HG02970 (cell line): ENCODE results near the gene NIN.
"Not testable (repeated sequence)": the region's sequence is repeated elsewhere in the genome, so short reads cannot be mapped to it uniquely, and the experiment has no call there.

ENCODE experiments used
- ATAC-seq: cut with Tn5 transposase; IDR thresholded peaks from one replicate; pipeline ENCODE4 v1.9.1; 2021; ENCODE audit warnings: mild to moderate bottlenecking, moderate library complexity, moderate number of reproducible peaks; ENCODE audit not compliant: unreplicated experiment, low FRiP score

Gene NIN

DNA sequence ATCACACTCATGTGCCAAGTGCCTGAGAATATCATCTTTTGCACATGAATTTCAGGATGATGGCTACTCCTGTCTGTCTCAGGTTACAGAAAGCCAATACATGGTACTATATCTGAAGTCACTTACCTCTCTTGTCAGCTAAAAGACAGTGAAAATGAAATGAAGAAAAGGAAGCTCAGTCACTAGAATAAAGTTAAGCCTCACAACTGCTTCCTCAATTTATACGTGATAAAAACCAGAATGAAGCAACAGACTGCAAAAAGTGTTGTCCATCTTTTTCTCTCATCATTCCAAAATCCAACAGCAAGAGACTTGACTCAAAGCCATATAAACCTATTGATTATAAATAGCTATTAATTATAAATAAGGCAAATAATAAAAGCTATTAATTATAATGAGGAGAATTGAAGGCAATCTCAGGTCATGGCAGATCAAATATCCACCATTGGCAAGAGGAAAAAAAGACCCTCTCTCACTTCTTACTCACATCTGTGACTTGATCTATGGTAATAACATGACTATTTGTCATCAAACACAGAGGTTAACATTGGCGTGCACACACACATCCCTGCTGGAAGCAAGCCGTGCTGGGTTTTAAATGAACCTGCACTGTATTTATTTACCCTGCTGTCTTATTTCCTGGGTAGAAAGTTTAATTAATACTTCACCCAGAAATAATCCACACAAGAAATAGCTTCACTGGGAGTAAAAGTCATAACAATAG lies 10.0 kb downstream of the NIN start:
- no peak for ATAC-seq

- ATAC-seq = not testable (repeated sequence)
Observed at GRCh38 chr14:50819303-50819702, 11.7 kb downstream of the NIN start.

DNA sequence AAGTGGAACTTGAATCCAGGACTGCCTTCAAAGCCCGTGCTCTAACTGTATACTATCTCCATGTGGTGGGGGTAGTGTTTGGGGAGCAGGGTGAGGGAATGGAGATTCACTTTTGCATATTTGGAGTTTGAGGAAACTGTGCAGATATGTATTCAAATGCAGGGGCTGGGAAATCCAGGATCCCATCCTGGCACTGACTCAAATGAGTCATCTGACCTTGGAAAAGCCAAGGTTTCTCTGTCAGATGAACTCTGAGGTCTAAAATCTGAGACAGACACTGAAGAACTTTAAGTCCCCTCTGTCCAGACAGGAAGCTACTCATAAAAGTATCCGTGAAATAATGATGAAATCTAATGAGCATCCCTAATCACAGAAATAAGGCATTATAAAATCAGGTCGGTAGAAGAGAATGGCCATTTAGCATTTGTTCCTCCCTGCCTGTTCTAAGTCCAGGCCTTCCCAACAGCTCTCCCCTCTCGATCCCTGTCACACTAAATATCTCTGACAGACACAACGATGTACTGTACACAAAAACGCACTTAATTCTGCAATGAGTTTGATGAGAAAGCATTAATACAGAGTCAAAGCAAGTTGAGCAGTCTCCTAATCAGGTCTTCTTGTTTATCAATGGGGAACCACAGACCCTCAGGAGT lies 14.4 kb downstream of the NIN start:
- no peak for ATAC-seq

- not testable (repeated sequence) for ATAC-seq
Observed at GRCh38 chr14:50815526-50815925, 15.4 kb downstream of the NIN start.

DNA sequence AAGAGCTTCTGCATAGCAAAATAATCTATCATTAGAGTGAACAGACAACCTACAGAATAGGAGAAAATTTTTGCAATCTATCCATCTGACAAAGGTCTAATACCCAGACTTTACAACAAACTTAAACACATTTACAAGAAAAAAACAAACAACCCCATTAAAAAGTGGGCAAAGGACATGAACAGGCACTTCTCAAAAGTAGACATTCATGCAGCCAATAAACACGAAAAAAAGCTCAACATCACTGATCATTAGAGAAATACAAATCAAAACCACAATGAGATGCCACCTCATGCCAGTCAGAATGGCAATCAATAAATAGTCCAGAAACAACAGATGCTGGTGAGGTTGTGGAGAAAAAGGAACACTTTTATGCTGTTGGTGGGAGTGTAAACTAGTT lies 15.9 kb downstream of the NIN start:
- not testable (repeated sequence) for ATAC-seq

- no peak for ATAC-seq
Observed at GRCh38 chr14:50814161-50814560, 16.8 kb downstream of the NIN start.

GRCh38 chr14:50813544-50813863 lies 17.5 kb downstream of the NIN start:
- ATAC-seq = no peak

DNA sequence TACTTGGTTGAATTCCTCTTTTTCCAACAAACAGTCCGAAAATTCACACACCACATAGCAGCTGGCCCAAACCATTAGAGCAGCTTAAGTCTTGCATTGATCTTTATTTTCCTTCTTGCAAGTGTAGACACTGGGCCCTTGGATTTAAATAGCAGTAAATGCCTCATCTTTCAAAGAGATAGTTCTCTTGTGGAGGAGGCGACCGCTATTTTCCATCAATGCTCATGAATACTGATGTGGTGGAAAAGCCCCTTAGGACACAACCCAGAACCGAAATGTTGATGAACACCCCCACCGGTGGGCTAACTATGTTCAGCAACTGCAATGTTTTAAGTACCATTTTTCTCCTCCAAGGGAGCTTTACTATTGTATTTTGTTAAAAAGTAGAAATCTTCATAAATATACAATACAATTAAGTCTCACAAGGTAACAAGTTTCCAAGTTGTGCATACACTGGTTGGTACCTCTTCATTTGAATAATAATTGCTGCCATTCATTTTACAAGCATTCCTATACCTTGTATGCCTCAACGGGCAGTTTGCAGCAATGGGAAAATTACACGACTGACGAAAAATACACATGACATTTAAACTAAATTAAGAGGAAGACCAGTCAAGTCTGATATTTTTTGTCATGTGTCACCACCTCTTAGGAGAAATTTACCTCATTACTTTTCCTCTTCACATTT lies 18.0 kb downstream of the NIN start:
- ATAC-seq = no peak

- ATAC-seq = no peak
Observed at GRCh38 chr14:50812180-50812579, 18.8 kb downstream of the NIN start.

GRCh38 chr14:50808053-50808452 lies 22.9 kb downstream of the NIN start:
- no peak for ATAC-seq

DNA sequence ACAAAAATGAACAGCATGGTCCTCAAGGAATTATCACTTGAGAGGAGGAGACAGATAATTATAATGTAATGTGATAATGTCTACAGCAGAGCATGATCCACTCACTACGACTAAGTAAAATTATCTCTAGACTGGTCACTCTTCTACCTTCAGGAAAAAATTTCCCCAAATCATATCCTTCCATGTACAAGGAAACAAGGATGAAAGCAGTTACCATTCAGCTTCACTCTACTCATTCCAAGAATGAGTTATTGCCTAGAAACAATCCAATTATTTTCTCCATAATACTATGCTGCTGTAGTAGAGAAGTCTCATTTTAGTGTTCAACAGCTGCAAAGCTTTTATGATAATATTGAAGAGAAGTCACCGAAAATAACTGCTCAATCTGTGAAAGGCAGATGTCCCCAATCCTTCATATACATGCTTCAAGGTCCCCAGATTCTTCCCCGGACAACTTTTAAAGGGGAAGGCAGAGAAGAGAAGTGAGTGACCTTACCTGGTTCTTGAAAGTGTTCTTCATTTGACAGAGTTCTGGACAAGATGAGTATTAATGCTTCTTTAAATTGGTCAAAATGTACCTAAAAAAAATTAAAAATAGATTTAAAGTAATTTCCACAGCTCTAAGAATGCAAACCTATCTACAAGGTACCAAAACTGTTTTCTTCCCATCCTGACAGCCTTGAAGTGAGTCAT lies 24.6 kb downstream of the NIN start:
- no peak for ATAC-seq

DNA sequence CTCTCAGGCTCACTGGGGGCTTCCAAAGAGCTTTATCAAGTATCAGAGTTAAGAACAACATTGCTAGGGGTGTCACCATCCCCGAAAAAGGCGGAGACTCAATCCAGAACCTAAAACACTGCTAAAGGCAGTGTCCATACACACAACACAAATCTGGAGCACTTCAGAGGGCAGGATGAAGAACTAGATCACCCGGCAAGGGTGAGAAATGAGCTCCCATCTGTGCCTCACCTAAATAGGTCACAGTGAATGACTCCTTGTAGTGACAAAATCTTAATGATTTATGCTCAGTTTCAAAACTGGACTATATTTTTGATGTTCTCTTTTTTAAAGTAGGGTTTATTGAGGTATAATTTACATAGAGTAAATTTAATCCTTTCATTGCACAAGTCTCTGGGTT lies 25.6 kb downstream of the NIN start:
- no peak for ATAC-seq

DNA sequence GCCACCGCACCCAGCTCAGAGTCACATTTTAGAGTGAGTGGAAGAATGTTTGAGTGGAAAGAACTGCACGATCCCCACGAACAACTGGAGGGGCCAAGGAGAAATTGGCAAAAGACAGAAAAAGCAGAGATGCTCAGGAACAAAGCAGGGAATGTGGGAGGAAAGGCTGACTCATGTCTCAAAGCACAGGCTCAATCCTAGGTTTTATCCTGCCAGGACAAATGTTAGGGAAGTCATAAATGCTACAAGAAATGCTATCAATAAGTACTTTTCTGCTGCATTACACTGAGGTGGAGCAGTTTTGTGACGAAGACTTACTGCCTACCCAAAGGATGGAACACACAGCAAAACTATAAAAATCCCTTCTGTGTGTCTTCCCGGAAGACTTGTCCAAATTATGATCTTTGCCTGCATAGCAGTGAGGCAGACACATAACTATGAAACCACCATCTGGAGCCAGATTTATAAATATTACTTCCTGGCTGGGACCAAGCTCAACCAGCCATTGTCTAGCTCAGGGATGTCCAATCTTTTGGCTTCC lies 26.7 kb downstream of the NIN start:
- ATAC-seq = no peak

DNA sequence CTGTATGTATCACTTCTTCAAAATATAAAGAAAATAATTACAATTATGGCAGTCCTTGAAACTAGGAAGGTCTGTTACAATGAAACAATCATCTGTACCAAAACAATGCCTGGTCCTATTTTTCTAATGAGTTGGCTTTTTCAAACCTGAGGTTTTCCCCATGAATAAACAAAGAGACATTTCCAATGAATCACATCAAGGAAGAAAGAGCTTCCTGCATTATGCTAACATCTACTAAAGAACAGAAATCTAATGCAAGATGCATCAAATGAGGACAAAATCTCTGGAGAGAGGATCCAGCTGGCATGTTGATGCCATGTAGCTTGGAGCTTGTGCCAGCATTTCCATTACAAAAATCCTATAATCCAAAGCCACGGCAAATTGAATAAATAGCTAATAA lies 29.3 kb downstream of the NIN start:
- no peak for ATAC-seq

GRCh38 chr14:50800032-50800431 lies 30.9 kb downstream of the NIN start:
- no peak for ATAC-seq

GRCh38 chr14:50798048-50798421 lies 32.9 kb downstream of the NIN start:
- ATAC-seq = no peak

DNA sequence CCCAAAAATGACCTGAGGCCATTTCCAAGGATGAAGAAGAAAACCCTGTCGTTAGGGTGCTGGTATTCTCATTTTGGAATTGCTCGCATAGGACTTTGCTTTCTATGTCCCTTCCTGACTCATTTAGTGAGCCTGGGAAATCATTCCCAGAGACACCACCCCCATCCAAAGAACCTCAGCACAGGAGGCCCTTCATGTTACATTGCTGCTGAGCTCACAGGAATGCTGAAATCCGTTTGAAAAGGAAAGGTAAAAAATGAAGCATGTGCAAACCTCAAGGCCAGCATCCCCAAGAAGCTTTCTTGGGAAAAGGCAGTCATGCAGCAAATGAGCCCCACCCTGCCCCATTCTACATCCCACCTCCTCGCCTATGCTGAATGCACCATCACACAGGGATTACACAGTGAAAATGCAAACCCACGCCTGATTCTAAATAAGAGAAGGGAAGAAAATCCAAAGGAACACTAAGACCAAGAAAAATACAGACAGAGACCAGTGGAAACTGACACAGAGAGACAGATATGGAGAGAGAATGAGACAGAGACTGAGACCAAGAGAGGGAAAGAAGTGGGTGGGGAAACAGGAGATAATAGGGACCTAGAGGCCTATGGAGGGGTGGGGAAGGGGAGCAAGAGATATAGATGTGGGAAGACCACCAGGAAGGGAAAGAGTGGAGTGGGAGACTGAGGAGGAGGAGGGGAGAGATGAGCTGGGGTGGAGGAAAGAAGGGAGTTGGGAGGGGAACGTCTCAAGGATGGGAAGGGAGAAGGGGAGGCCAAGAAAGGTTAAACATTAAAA lies 33.5 kb downstream of the NIN start:
- ATAC-seq = no peak

DNA sequence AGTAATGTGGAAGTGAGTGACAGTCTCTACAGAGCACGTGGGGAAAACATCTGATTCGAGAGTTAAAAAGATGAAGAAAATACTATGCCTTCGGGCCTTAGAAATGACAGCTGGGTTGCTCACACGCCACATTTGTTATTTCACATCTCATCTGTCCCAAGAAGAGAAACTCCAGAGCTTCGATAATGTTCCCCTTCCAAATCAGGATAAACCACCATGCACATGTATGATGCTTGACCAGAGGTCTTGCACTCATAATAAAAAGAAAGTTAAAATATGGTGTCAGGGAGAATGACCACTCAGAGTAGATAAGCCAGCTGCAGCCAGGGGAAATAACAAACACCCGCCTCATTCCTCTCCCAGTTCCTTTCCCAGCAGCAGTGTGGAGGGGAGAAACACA lies 34.6 kb downstream of the NIN start:
- ATAC-seq = no peak

GRCh38 chr14:50795909-50796308 lies 35.1 kb downstream of the NIN start:
- ATAC-seq = no peak

DNA sequence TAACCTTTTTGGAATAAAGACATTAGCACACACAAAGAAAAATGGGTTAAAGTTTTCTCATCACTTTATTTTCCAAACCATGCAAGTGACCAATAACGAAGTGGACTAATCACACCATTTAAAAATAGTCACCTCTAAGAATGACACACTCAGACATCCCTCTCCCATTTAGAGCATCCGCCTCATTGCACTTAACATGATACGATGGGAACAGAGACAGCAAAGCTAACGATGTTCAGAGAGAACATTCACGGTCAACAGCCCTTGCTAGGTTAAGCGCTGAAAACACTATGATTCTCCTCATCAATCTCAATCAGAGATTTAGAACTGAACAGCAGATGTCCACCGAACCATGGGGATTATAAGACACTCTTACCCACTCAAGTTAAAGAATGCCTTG lies 35.8 kb downstream of the NIN start:
- ATAC-seq = no peak
